Loucy (cell line): Measurements from ENCODE around the gene KIZ.

ENCODE experiments used
- H2AFZ ChIP-seq: fragments of 200-600 bp; sonication (generic); 2 replicates; pipeline ENCODE4 v1.6.0; 2016; ENCODE audit warnings: antibody characterized with exemption, mild to moderate bottlenecking, low read length, moderate library complexity
- H3F3A ChIP-seq: fragments of 200-600 bp; 2 replicates; pipeline ENCODE4 v1.6.0; 2016; ENCODE audit warnings: antibody characterized with exemption, low read depth, mild to moderate bottlenecking
- H3K27me3 ChIP-seq: fragments of 200-600 bp; sonication (generic); 2 replicates; pipeline ENCODE4 v1.6.1; 2014; ENCODE audit warnings: low read length, mild to moderate bottlenecking; ENCODE audit not compliant: insufficient read depth, poor library complexity, severe bottlenecking
- H3K36me3 ChIP-seq: fragments of 200-600 bp; sonication (generic); 2 replicates; pipeline ENCODE4 v1.6.1; 2016; ENCODE audit warnings: low read length; ENCODE audit not compliant: insufficient read depth
- H3K4me1 ChIP-seq: fragments of 200-600 bp; sonication (generic); 2 replicates; pipeline ENCODE4 v1.5.1; 2014; ENCODE audit warnings: low read length, mild to moderate bottlenecking; ENCODE audit not compliant: insufficient read depth, poor library complexity, severe bottlenecking
- H3K4me2 ChIP-seq: fragments of 200-600 bp; sonication (generic); 2 replicates; pipeline ENCODE4 v1.6.0; 2014; ENCODE audit warnings: antibody characterized with exemption, low read length, low read depth, mild to moderate bottlenecking; ENCODE audit not compliant: poor library complexity, severe bottlenecking
- H3K4me3 ChIP-seq: fragments of 200-600 bp; sonication (generic); 2 replicates; pipeline ENCODE4 v1.5.1; 2014; ENCODE audit warnings: low read length, mild to moderate bottlenecking, mixed read lengths; ENCODE audit not compliant: poor library complexity, severe bottlenecking
- H3K79me2 ChIP-seq: fragments of 200-600 bp; sonication (generic); 2 replicates; pipeline ENCODE4 v1.6.1; 2014; ENCODE audit warnings: low read length; ENCODE audit not compliant: insufficient read depth
- H3K9ac ChIP-seq: fragments of 200-600 bp; sonication (generic); 2 replicates; pipeline ENCODE4 v1.6.0; 2014; ENCODE audit warnings: mild to moderate bottlenecking, low read depth, low read length, moderate library complexity; ENCODE audit not compliant: poor library complexity, severe bottlenecking
- H3K9me2 ChIP-seq: fragments of 200-600 bp; sonication (generic); replicated peaks from 2 replicates; pipeline ENCODE4 v1.6.1; 2016; ENCODE audit warnings: low read depth, low read length, mixed read lengths
- H3K9me3 ChIP-seq: fragments of 200-600 bp; sonication (generic); 2 replicates; pipeline ENCODE4 v1.6.1; 2014; ENCODE audit warnings: mild to moderate bottlenecking, antibody characterized with exemption, low read length, low read depth; ENCODE audit not compliant: insufficient read depth
- H4K20me1 ChIP-seq: fragments of 200-600 bp; sonication (generic); 2 replicates; pipeline ENCODE4 v1.6.0; 2014; ENCODE audit warnings: antibody characterized with exemption, low read length, mild to moderate bottlenecking; ENCODE audit not compliant: insufficient read depth, poor library complexity, severe bottlenecking
- CTCF ChIP-seq: fragments of 200-600 bp; sonication (generic); conservative IDR thresholded peaks from 2 replicates; pipeline ENCODE4 v1.5.1; 2014; ENCODE audit warnings: mild to moderate bottlenecking, antibody characterized with exemption, low read length
- EZH2phosphoT487 ChIP-seq: fragments of 200-600 bp; IDR thresholded peaks from 2 replicates; pipeline ENCODE4 v1.6.1; 2018; ENCODE audit warnings: antibody characterized with exemption, mild to moderate bottlenecking, moderate library complexity, borderline replicate concordance

The KIZ gene

GRCh38 chr20:21279706-21280521 lies 154.0 kb downstream of the KIZ start:
- Histone ChIP-seq H2AFZ (no peak overlapping the region), H3K36me3 (no peaks in the 10 kb centered on the region), H3K9me2 (no peaks in the 10 kb centered on the region), H3K79me2 (no peaks in the 10 kb centered on the region), H3K9ac (no peak overlapping the region), H3K4me2 (no peak overlapping the region), H3K4me1 (no peaks in the 10 kb centered on the region), H3K4me3 (no peak overlapping the region), H4K20me1 (no peaks in the 10 kb centered on the region), H3K27me3 (no peaks in the 10 kb centered on the region), H3F3A (no peaks in the 10 kb centered on the region), H3K9me3 (no peaks in the 10 kb centered on the region)
- TF ChIP-seq CTCF (no peak), EZH2phosphoT487 (no peak)

- no peaks in the 10 kb centered on the region for H3K27me3 ChIP-seq
- H3K4me1 ChIP-seq = no peaks in the 10 kb centered on the region
- no peaks in the 10 kb centered on the region for H3K9me2 ChIP-seq
- TF ChIP-seq EZH2phosphoT487 = no peak
- TF ChIP-seq CTCF = no peak
- H3K9me3 ChIP-seq = no peaks in the 10 kb centered on the region
- H3K4me3 ChIP-seq = no peak overlapping the region
- H3K9ac ChIP-seq = no peak overlapping the region
- no peak overlapping the region for H3K4me2 ChIP-seq
- no peaks in the 10 kb centered on the region for H3F3A ChIP-seq
- no peaks in the 10 kb centered on the region for H3K36me3 ChIP-seq
- H3K79me2 ChIP-seq = no peaks in the 10 kb centered on the region
- no peaks in the 10 kb centered on the region for H4K20me1 ChIP-seq
- H2AFZ ChIP-seq = no peak overlapping the region
Measured at GRCh38 chr20:21280522-21281016, 154.7 kb downstream of the KIZ start.

GRCh38 chr20:21286775-21287174 lies 160.9 kb downstream of the KIZ start:
- H3K27me3 ChIP-seq = no peaks in the 10 kb centered on the region
- H2AFZ ChIP-seq = no peak overlapping the region
- no peaks in the 10 kb centered on the region for H3K4me1 ChIP-seq
- no peaks in the 10 kb centered on the region for H3F3A ChIP-seq
- TF ChIP-seq EZH2phosphoT487 = no peak
- no peak for TF ChIP-seq CTCF
- no peaks in the 10 kb centered on the region for H3K79me2 ChIP-seq
- H3K4me2 ChIP-seq = no peak overlapping the region
- no peak overlapping the region for H3K4me3 ChIP-seq
- H3K9me2 ChIP-seq = no peaks in the 10 kb centered on the region
- H4K20me1 ChIP-seq = no peaks in the 10 kb centered on the region
- H3K36me3 ChIP-seq = no peaks in the 10 kb centered on the region
- H3K9me3 ChIP-seq = no peaks in the 10 kb centered on the region
- H3K9ac ChIP-seq = no peak overlapping the region
